ENCODE data around the gene HACE1.

HACE1 gene

DNA sequence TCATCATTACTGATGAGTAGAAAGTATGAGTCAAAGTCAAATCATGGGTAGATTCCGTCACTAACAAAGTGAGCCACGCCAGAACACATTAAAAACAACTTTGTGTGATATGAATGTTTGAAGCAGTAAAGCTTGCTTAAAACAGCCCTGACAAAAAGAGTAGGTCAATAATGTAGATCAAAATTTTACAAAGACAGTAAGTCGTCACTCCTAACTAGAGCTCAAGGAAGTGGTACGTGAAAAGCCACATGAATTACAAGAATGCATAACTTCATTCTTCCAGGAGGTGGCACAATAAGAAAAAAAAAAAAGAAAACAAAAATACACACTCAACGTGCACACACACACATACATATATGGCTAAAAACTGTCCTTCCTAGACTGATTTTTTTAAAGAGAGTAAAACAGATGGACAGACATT, 69.9 kb downstream of the HACE1 start:
- H3K36me3 ChIP-seq (ENCODE audit: insufficient read depth, low read length) = peaks cover 20% of the 10 kb centered on the region; the same call in 1 of the 2 replicates
- H3K4me1 ChIP-seq (ENCODE audit: insufficient read depth, low read length, poor library complexity, severe bottlenecking) = peaks cover 10% of the 10 kb centered on the region
- H3K79me2 ChIP-seq (ENCODE audit: insufficient read depth, low read length) = no peaks in the 10 kb centered on the region
- no peaks in the 10 kb centered on the region for H3K27me3 ChIP-seq (ENCODE audit: insufficient read depth, low read length, poor library complexity, severe bottlenecking)
- no peaks in the 10 kb centered on the region for H4K20me1 ChIP-seq (ENCODE audit: insufficient read depth, low read length, poor library complexity, severe bottlenecking)
- no peaks in the 10 kb centered on the region for H3K9me2 ChIP-seq (replicated peaks; ENCODE audit: low read depth, low read length)
- no peak for TF ChIP-seq EZH2phosphoT487 (IDR thresholded peaks at IDR 0.05; ENCODE audit: borderline replicate concordance)
- TF ChIP-seq, protein P1, sequence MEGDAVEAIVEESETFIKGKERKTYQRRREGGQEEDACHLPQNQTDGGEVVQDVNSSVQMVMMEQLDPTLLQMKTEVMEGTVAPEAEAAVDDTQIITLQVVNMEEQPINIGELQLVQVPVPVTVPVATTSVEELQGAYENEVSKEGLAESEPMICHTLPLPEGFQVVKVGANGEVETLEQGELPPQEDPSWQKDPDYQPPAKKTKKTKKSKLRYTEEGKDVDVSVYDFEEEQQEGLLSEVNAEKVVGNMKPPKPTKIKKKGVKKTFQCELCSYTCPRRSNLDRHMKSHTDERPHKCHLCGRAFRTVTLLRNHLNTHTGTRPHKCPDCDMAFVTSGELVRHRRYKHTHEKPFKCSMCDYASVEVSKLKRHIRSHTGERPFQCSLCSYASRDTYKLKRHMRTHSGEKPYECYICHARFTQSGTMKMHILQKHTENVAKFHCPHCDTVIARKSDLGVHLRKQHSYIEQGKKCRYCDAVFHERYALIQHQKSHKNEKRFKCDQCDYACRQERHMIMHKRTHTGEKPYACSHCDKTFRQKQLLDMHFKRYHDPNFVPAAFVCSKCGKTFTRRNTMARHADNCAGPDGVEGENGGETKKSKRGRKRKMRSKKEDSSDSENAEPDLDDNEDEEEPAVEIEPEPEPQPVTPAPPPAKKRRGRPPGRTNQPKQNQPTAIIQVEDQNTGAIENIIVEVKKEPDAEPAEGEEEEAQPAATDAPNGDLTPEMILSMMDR (conservative IDR thresholded peaks at IDR 0.05; ENCODE audit: low read length) = peak; percentile 75
- no peaks in the 10 kb centered on the region for H3K9me3 ChIP-seq (ENCODE audit: insufficient read depth, low read depth, low read length)
- no peak overlapping the region for H3K4me3 ChIP-seq (ENCODE audit: low read length, poor library complexity, severe bottlenecking)
- H3F3A ChIP-seq (ENCODE audit: low read depth) = no peaks in the 10 kb centered on the region
- H2AFZ ChIP-seq (ENCODE audit: low read length) = no peak overlapping the region
- H3K4me2 ChIP-seq (ENCODE audit: low read depth, low read length, poor library complexity, severe bottlenecking) = no peak overlapping the region
- H3K9ac ChIP-seq (ENCODE audit: low read depth, low read length, poor library complexity, severe bottlenecking) = no peak overlapping the region

DNA sequence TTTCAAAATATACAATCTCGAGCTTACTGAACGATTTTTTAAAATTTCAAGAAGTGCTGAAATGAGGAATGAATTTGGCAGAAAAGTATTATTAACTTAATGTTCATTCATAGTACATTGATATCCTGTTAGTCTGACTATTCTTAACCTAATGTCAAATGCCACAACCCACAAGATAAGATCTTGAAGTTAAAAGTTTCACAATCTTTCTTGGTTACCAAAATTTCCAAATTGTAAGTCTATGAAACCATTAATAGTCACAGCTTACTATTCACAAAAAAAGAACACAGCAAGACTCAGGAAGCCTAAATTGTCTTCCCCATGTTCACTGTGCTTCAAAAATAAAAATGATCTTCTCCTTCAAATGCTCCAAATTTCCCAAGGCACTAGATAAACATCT, 71.3 kb downstream of the HACE1 start:
- H3K4me2 ChIP-seq (ENCODE audit: low read depth, low read length, poor library complexity, severe bottlenecking) = no peak overlapping the region
- H3K36me3 ChIP-seq (ENCODE audit: insufficient read depth, low read length) = peaks cover 22% of the 10 kb centered on the region; the same call in 1 of the 2 replicates
- TF ChIP-seq, protein P1 (conservative IDR thresholded peaks at IDR 0.05; ENCODE audit: low read length) = no peak
- TF ChIP-seq EZH2phosphoT487 (IDR thresholded peaks at IDR 0.05; ENCODE audit: borderline replicate concordance) = no peak

DNA sequence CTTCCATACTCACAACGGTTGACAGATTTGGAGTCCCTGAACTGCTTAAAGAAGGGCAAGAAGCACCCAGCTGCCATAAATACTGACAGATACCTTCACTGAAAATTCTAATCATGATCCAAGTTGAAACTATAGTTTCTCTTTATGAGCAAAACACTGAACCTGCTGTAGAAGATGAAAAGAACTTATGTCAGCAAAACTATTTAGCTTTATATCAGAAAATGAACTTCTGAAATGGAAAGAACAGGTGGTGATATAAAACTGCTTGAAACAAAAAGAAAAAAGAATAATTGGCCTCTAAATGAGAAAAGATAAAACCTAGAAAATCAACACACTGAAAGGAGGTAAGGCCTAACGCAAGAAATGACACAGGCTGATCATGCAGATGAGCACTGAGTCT, 72.4 kb downstream of the HACE1 start:
- Histone ChIP-seq H4K20me1 (ENCODE audit: insufficient read depth, low read length, poor library complexity, severe bottlenecking) (no peaks in the 10 kb centered on the region), H2AFZ (ENCODE audit: low read length) (no peak overlapping the region), H3F3A (ENCODE audit: low read depth) (no peaks in the 10 kb centered on the region), H3K4me2 (ENCODE audit: low read depth, low read length, poor library complexity, severe bottlenecking) (no peak overlapping the region), H3K4me3 (ENCODE audit: low read length, poor library complexity, severe bottlenecking) (no peak overlapping the region), H3K9me3 (ENCODE audit: insufficient read depth, low read depth, low read length) (no peaks in the 10 kb centered on the region), H3K79me2 (ENCODE audit: insufficient read depth, low read length) (no peaks in the 10 kb centered on the region), H3K9me2 (replicated peaks; ENCODE audit: low read depth, low read length) (no peaks in the 10 kb centered on the region), H3K27me3 (ENCODE audit: insufficient read depth, low read length, poor library complexity, severe bottlenecking) (no peaks in the 10 kb centered on the region), H3K4me1 (ENCODE audit: insufficient read depth, low read length, poor library complexity, severe bottlenecking) (peaks cover 10% of the 10 kb centered on the region), H3K9ac (ENCODE audit: low read depth, low read length, poor library complexity, severe bottlenecking) (no peak overlapping the region), H3K36me3 (ENCODE audit: insufficient read depth, low read length) (peaks cover 23% of the 10 kb centered on the region; the same call in 1 of the 2 replicates)
- TF ChIP-seq EZH2phosphoT487 (IDR thresholded peaks at IDR 0.05; ENCODE audit: borderline replicate concordance) = no peak
- TF ChIP-seq, protein P1 (conservative IDR thresholded peaks at IDR 0.05; ENCODE audit: low read length) = no peak

More for the DNA sequence above, 71.3 kb downstream of the HACE1 start:
- Histone ChIP-seq H3K9ac (ENCODE audit: low read depth, low read length, poor library complexity, severe bottlenecking) (no peak overlapping the region), H3K79me2 (ENCODE audit: insufficient read depth, low read length) (no peaks in the 10 kb centered on the region), H3F3A (ENCODE audit: low read depth) (no peaks in the 10 kb centered on the region), H3K27me3 (ENCODE audit: insufficient read depth, low read length, poor library complexity, severe bottlenecking) (no peaks in the 10 kb centered on the region), H2AFZ (ENCODE audit: low read length) (no peak overlapping the region), H3K4me3 (ENCODE audit: low read length, poor library complexity, severe bottlenecking) (no peak overlapping the region), H3K9me2 (replicated peaks; ENCODE audit: low read depth, low read length) (no peaks in the 10 kb centered on the region), H3K9me3 (ENCODE audit: insufficient read depth, low read depth, low read length) (no peaks in the 10 kb centered on the region), H3K4me1 (ENCODE audit: insufficient read depth, low read length, poor library complexity, severe bottlenecking) (peaks cover 10% of the 10 kb centered on the region), H4K20me1 (ENCODE audit: insufficient read depth, low read length, poor library complexity, severe bottlenecking) (no peaks in the 10 kb centered on the region)

Data from Loucy (cell line).